Mucosa of gallbladder (tissue), 1 donor: ENCODE data around the gene OTUB2. TPM values are rescaled to one million over a fixed set of nuclear protein-coding genes. Genes with fewer than 3 reads are reported as not detected.
A peak's percentile ranks its signal among the peaks of the same experiment; 100 is the strongest.

Experiments
- DNase-seq: peaks from one replicate; pipeline ENCODE4 v3.0.0-alpha.2; 2020; ENCODE audit warnings: low spot score
- total RNA-seq: library from RNA; stranded (reverse); gene quantifications from one replicate; pipeline ENCODE4 v1.2.1, GENCODE V29; 2021
- donor health status: DM: no; HTN: no; CAD: no.

OTUB2 gene
- 2.1 TPM for total RNA-seq

DNA sequence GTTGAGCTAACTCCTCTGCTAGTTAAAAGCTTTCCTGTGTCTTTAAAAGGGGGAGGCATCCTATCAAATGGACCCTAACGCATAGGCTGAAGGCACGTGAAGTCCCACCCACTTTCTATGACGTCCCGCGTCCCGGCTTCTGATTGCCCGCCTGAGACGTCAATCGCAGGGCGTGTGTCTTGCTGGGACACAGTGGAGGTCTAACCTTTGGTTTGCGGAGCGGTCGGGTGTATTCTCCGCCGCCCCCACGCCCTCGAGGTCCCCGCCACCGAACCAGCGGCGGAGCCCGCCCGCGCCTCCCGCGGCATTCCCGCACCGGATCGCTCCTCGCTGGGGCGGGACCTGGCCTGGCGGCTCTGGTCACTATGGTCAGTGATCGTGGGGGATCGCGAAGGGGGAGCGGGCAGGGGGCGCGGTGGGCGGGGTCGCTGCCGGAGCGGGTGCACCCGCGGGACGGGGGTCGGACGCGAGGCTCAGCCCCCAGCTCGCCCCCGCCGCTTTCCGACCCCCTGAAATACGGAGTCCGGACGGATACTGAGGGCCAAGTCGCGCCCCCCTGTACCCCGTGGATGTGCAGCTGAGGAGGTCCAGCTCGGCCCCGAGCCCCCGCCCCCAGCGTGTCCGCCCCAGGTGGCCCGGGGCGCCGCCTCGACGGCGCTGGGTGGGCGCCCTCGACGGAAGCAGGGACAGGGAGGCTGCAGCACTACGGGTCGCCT, at the start of gene OTUB2:
OTUB2 (plus strand) TSS at position 168 of the 716 bp plus-strand sequence; CDS start at position 366, 198 bp downstream.
- peak; percentile 99 for DNase-seq

DNA sequence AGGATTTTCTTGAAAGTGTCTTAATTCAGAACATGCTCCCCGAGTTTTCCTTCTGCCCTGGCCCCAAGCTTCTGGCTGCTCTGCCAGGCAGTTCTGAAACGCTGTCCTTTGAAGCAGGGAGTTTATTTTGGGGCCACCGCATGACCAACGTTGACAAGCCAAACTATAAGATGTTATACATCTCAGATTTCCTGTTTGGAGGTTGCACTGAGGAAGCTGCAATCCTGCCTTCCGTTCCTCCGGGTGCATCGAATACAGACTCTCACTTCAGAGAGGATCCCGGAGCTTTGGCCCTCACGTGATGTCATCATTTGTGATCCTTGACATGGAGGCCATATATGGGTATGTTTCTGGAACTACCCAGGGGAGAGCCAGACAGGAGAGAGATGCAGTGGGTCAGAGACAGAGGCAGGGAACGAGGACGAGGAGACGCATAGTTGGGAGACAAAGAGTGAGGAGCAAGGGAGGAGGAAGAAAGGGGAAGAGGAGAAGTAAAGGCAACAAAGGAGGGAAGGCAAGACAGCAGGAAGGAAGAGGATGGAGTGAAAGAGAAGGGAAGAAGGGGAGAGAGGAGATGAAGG, 49.6 kb upstream of the OTUB2 start, which contains the start of gene ASB2:
ASB2 (minus strand) TSS at position 94 of the 581 bp plus-strand sequence. CDS start 12,031 bp downstream, outside the sequence.
- peak; percentile 40 for DNase-seq

DNA sequence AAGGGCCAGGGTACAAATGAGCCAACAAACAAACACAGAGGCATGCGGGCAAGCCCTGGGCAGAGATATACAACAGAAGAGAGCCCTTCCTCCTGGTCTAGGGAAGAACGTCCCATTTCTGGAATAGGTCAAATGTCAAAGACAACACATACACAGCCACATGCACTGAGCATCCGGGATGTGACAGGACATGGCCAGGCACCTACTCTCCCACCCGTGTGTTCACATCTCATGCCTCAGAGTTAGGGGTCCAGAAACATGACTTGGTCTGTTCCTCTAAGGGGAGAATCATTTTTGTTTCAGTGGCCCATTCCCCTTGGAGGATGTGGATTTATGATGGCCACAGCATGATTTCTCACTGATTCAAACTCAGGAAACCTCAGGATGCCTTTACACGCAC, 49.0 kb upstream of the OTUB2 start:
- DNase-seq: no peak

DNA sequence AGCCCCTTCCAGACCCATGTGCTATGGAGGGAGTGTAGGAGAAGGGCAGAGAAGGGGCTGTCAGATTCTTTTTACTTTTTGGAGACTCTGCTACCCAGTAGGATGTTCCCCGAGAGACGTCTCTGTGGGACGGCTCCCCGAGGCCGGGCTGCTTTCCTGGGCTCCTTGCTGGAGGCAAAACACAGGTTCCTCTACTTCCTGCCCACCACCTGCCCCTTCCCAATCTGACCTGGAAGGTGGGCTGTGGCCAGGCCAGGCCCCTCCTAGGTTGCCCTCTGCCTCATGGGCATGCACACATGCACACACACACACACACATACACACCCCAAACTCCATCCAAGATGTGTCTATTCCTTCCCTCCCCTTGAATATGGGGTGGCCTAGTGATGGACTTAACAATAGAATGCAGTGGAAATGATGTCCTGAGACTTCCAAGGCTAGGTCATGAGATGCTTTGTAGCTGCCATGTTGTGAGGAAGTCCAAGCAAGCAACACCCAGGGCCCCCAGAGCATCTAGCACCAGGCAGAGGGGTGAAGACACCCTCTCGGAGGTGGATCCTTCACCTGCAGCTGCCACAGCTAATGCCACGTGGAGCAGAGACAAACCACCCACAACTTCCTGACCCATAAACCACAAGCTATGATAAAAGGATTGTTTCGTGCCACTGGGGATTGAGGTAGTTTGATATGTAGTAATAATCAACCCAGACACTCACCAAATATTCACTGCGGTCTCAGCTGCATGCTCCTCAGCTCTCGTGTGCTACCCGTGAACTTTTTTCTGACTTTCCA, 48.2 kb upstream of the OTUB2 start:
- peak; percentile 26 for DNase-seq

DNA sequence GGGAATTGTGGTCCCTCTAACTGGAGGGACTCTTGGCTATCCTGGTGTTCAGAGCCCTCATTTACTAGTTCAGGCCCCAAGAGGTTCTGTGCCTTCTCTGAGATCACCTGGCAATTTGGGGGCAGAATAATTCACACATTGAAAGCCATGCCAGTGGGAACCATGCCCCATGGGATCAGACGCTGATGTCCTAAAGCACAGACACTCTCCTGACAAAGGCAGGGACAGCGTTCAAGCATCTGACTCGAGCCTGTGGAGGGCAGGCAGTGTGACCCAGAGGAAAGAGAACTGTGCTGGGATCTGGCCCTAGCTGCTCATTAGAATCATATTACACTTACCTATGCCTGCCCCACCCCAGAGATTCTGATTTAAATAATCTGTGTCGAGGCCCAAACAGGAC, 47.4 kb upstream of the OTUB2 start:
- no peak for DNase-seq

DNA sequence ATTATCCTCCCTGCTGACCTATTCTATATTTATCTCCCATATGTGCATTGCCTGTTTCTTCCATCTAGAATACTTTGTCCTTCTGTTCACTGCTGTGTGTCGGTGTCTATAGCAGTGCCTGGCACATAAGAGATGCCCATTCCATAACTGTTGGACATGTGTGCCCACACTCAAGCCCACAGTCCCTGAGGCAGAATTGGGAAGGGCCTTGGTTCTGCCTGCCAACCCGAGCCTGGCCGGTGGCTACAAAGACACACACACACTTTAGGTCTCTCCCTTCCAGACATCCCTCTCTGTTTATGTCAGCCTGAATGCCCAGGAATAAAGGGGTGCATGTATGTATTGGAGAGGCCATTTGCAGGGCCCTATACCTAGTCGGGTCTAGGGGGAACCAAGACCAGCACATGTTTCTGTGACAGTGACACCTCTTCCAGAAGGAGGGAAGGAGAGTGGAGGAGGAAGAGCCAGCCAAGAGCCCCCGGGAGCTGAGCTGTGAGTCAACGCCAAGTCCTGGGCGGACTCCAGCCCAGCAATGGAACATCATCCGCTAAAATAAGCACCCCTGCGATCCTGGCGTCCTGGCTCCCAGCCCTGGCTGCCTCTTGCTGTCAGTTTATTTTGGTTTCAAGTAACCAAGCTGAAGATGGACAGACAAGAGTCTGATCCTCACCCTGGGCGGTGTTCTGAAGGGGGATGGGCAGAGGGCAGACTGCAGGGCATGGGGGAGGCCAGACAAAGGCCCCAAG, 45.5 kb upstream of the OTUB2 start:
- peak; percentile 40 for DNase-seq

DNA sequence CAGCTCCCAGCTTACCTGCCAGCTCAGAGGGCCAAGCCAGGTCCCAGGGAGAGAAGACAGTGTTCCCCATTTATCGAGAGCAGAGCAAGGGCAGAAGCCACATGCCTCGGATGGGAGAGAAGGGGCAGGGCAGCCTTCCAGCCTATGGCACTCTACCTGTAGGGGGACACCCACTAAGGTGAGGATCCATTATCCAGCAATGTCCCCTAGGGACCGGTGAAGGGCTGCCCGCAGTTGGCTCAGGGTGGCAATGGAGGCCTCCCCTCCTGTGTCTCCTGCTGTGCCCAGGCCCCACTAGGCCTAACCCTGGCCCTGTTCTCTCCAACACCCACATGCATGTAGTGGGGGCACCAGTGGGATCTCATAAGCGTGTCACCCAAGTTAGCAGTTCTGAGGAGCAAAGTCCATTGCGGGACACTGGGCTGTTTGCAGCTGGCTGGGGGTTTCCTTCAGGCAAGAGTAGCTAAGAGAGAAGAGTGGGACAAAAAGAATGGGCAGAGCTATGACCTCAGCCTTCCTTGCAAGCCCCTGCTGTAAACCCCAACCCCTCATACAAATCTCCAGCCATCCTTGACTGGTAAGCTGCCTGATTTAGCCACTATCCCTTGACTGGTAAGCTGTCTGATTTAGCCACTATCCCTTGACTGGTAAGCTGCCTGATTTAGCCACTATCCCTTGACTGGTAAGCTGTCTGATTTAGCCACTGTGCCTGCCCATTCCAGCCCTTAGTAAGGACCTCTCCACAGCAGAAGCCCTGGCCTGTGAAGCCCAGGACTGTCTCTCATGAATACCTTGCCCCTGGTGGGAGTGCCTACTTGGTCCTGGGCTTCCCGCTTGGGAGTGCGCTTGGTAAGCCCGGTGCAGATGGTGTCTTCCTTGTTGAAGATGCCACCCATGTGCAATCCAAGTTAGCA, 44.6 kb upstream of the OTUB2 start:
- DNase-seq: no peak

DNA sequence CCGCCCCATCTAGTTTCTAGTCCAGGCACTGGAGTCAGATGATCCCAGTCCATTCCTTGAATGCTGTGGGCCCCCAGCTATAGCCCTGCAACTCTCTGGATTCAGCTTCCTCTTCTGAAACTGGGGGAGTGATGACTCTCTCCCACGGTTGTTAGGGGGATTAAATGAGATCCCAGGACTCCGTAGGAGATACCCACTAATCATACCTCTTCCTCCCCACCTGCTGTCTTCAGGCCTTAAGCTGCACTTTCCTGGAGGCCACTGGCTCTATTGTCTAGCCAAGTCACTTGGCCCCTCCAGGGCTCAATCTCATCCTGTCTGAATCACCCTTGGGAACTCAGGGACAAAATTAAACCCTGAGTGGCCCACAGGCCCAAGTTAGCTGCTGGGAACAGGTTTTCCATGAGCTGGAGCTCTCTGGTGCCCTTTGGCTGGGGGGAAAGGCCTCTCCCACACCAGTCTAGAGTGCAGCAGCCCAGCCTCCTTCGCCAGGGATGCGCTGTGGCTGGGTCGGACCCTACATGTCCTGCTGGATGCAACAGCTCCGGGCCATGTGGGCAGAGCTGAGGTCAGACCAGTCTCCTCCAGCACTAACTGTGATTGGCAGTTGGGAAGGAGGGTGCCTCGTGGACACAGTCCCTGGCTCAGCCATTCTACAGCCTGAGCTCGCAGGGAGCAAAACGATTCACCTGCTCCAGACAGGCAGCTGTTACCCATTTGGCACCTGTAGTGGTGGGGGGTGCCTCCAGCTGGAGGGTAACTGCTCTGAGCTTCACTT, 43.7 kb upstream of the OTUB2 start:
- DNase-seq: no peak

DNA sequence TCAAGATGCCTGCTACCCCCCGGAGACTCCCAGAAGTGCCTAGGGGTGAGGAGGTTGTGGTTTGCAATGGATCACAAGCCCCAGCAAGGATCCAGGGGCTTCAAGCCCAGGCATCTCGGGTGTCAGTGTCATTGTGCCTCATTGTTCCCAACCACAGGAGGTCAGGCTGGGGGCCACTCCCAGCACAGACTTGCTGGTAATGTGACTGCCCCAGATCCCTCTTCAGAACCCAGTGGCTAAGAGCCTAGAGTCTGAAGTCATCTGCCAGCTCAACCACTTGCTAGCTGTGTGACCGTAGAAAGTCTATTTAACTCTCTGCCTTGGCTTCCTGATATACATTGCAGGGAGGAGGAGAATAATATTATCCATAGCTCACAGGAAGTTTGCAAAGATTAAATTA, 42.1 kb upstream of the OTUB2 start:
- DNase-seq: no peak

DNA sequence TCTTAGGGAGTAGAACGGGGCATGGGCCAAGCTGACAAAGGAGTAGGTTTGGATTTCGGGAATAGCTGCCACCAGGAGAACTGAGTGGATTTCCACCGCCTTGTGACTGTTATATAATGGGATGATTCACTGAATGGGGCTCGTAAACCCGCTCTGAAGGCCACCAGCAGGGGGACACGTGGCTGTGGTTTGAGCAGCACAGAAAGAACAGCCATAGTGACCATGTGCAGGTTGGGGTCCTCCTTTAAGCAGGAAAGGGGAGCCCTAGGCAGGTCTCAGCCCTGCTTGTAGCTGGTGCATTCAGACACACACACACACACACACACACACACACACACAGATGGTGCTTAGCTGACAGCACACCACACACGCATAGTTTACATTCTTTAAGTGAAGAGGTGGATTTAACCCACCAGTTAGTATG, 41.1 kb upstream of the OTUB2 start:
- DNase-seq: no peak

DNA sequence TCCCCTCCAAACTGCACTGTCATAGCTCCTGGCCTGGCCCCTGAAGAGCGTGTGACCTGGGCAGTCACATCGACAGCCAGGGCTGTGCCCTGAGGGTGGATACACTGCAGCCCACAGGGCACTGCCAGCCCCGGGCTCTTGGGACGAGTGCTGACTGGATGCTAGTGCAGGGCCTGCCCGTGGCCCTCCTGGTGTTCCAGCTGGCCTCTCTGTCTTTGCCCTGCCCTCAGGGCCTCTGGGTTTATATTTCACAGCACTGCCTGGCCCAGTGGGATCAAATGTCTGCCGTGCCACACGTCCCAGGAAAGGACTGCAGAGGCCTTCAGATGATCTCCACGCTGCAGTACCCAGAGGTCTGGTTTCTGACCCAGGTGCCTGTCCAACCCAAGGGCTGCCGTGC, 39.2 kb upstream of the OTUB2 start:
- DNase-seq: no peak

DNA sequence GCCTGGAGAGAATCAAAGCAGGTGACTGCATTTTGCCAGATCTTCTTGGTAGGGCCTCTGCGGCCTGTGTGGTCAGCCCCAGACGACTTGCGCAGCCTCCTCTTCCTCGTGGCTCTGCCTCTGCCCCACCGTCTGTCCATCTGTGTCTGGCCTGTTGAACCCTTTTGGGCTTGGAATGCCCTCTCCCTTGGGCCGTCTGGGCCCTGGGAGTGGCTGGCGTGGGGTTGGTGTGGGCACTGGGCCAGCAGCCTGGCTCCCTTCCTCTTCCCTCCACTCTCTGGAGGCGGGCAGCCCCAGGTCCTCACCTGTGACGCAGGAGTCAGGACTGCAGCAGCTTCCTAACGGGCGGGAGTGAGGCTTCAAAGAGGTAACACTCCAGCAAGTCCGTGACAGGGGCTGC, 38.8 kb upstream of the OTUB2 start:
- DNase-seq: no peak

DNA sequence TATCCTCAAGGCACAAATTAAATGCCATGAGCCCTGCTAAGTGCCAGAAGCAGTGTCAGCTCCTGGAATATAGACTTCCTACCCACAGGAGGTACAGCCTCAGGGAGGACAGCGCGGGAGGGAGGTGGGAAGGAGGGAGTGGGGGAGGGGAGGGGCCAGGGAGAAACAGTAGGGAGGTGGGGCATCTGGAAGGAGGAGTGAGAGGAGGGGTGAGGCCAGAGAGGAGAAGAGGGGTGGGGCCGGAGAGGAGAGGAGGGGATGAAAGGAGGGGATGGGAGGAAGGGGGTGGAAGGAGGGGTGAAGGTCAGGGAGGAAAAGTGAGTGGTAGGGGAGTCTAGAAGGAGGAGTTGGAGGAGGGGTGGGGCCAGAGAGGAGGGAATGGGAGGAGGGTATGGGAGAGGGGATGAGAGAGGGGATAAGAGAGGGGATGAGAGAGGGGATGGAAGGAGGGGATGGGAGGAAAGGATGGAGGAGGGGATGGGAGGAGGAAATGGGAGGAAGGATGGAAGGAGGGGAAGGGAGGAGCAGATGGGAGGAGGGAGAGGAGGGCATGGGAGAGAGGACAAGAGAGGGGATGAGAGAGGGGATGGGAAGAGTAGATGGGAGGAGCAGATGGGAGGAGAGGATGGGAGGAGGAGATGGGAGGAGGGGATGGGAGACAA, 38.2 kb upstream of the OTUB2 start:
- no peak for DNase-seq

DNA sequence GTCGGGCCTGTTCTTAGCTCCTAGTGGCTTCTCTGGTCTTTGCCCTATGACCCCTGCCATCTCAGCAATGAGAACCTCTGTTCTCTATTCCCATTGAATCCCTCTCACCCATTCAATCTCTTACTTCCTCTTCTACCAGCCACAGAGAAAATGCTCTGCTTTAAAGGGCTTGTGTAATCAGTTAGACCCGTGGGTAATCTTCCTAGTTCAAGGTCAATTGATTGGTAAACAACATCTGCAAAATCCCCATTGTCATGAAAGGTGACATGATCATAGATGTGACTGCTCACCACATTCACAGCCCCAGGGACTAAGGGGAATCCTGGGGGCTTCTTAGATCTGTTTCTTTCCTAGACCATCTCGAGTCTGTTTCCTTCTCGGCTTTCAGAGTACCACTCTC, 36.2 kb upstream of the OTUB2 start:
- DNase-seq: no peak

DNA sequence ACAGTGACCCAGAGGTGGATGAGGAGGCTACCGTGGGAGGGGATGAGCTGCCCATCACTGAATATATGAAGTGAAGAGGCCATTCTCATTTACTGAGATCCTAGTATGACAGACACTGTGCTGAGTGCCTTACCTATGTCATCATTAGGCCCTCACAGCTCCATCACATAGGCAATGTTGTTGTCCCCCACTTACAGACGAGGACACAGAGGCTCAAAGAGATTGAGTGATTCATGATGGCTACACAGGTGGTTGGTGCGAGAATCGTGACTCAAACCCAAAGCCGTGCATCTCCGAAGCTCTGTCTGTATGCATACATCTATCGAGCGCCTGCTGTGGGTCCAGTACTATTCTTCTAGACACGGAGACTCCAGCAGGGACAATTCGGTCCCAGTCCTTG, 34.9 kb upstream of the OTUB2 start:
- DNase-seq: no peak

DNA sequence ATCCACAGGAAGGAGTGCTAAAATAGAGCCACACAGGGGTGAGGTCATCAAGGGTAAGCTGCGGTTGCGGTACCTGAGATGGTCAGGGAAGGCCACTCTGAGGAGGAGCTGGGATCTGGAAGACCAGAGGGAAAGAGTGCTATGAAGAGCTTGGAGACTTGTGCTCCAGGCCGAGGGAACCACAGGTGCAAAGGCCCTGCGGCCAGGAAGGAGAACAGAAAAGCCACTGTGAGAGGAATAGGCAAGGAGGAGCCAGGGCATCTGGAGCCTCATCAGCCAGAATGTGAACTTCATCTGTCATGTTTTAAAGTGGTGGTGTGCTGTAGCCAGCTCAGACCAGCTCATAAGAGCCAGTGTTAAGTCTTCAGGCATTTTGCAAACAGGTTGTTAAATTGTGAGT, 34.5 kb upstream of the OTUB2 start:
- no peak for DNase-seq

DNA sequence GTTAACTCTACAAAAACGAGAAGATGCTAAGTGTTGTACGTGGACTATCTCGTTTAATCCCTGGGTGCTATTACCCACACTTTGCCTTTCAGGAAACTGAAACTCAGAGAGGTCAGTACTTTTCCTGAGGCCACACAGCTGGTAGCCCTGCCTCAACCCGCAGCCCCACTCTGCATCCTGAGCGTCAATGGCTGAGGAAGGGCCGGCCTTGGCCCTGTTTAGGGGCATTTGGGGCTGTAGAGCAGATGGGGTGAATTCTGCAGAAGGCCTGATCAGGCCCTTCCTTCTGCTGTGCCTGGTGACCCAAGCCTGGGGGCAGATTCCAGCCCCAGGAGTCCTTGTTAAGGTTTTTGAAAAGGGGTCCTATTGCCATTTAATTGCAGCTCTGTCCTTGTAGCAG, 32.8 kb upstream of the OTUB2 start:
- no peak for DNase-seq

DNA sequence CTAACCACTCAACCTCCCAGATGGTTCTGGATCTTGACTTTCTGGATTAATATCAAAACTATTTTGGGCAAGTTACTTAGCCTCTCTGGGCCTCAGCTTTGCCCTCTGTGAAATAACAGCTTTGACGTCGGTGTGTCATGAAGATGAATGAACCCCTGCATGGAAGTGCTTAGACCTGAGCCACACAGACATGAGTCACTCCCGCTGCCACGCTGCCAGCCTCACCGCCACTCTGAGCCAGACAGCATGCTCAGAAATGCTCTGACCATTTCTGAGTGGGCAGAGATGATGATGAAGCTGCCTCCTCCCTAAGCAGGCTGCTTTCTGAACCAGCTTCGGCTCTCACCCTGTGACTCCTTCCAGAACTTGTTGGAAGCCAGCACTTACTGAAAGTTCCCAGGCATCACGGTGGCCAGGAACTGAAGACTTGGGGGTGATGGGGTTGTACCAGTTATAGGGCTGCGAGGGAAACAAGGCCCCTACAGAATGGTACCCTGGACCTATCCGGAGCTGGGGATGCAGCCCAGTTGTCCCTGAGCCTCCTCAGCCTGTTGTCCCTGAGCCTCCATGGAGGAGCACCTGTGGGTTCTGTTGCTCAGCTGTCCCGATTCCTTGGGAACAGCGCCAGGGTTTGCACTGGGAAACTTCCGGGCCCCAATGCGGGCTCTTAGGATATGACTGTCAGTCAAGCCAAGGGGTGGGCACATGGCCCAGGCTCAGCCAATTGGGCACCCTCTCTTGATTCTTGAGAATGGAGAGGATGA, 31.0 kb upstream of the OTUB2 start:
- DNase-seq: no peak

DNA sequence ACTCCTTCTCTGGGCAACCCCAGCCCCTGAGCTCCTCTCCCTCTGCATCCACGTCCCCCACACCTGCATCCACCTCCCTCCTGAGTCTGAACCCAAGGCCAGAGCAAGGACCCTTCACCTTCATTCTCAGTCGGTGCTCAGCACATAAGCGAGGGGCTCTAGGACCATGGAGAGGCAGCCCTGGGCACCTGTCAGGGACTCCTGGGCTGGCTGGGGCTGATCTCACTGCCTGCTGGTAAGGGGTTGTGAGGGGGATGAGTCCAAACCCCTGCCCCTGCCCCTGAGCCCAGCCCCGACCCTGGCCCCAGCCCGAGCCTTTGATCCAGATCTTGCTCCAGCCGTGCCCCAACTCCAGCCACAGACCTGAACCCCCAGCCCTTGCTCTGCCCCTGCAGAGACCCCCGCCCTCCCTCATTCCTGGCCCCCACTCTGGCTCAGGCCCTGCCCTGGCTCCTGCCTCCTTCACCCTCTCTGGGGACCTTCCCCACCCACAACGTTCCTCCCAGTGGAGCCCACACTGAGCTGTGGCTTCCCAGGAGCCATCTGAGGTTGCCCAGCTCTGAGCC, 29.9 kb upstream of the OTUB2 start:
- DNase-seq: no peak
